ENCODE data around the gene MAP3K12. TPM values are rescaled to one million over a fixed set of nuclear protein-coding genes. Genes with fewer than 3 reads are reported as not detected.

The MAP3K12 gene
- total and polyA plus RNA-seq, 2 of the 13 experiments (the other 11 are each of a cell fraction or from before 2014, with no cell fraction given): 0.20 to 1.1 TPM

GRCh38 chr12:53501615-53502181 lies 2.4 kb upstream of the MAP3K12 start (continued):
- no peak for TF ChIP-seq ZNF496 (CRISPR knock-in tag; IDR thresholded peaks at IDR 0.05; ENCODE audit: insufficient replicate concordance)
- peak; percentile 1; the same call in 1 of the 2 replicates for TF ChIP-seq HNRNPL (IDR thresholded peaks at IDR 0.05; ENCODE audit: low read depth, low read length)
- TF ChIP-seq ZFP90 (CRISPR knock-in tag; IDR thresholded peaks at IDR 0.05; ENCODE audit: borderline replicate concordance): no peak
- no peak for TF ChIP-seq HMG20A (CRISPR knock-in tag; IDR thresholded peaks at IDR 0.05; ENCODE audit: borderline replicate concordance)
- no peak for TF ChIP-seq TAF15 (IDR thresholded peaks at IDR 0.05; ENCODE audit: low read depth, low read length, poor library complexity, severe bottlenecking)
- TF ChIP-seq FOXK2 (IDR thresholded peaks at IDR 0.05): no peak
- no peak for TF ChIP-seq ZNF503 (CRISPR knock-in tag; IDR thresholded peaks at IDR 0.05)
- TF ChIP-seq PCBP1 (IDR thresholded peaks at IDR 0.05; ENCODE audit: borderline replicate concordance, low read depth, low read length): no peak
- TF ChIP-seq SALL1 (CRISPR knock-in tag; IDR thresholded peaks at IDR 0.05): no peak
- no peak for TF ChIP-seq BCL6 (CRISPR knock-in tag; IDR thresholded peaks at IDR 0.05)
- TF ChIP-seq NFE2L2 (IDR thresholded peaks at IDR 0.05; ENCODE audit: low read length): no peak
- TF ChIP-seq TARDBP (CRISPR knock-in tag; IDR thresholded peaks at IDR 0.05): peak; percentile 13; the same call in 1 of the 2 replicates
- no peak for TF ChIP-seq ZNF143 (CRISPR knock-in tag; IDR thresholded peaks at IDR 0.05)
- no peak for TF ChIP-seq HMG20B (CRISPR knock-in tag; conservative IDR thresholded peaks at IDR 0.05)
- TF ChIP-seq IKZF4 (CRISPR knock-in tag; IDR thresholded peaks at IDR 0.05; ENCODE audit: borderline replicate concordance, low read depth, not compliant biosample characterization): no peak
- no peak for TF ChIP-seq HINFP (CRISPR knock-in tag; IDR thresholded peaks at IDR 0.05; ENCODE audit: low read depth)
- no peak for TF ChIP-seq FOXO1 (CRISPR knock-in tag; IDR thresholded peaks at IDR 0.05)
- TF ChIP-seq ZNF687 (CRISPR knock-in tag; IDR thresholded peaks at IDR 0.05): peak; percentile 85
- TF ChIP-seq ZNF235 (CRISPR knock-in tag; IDR thresholded peaks at IDR 0.05; ENCODE audit: borderline replicate concordance): no peak
- TF ChIP-seq NRL (CRISPR knock-in tag; IDR thresholded peaks at IDR 0.05; ENCODE audit: borderline replicate concordance): no peak
- TF ChIP-seq ZFP62 (CRISPR knock-in tag; IDR thresholded peaks at IDR 0.05): no peak
- TF ChIP-seq, protein P1, sequence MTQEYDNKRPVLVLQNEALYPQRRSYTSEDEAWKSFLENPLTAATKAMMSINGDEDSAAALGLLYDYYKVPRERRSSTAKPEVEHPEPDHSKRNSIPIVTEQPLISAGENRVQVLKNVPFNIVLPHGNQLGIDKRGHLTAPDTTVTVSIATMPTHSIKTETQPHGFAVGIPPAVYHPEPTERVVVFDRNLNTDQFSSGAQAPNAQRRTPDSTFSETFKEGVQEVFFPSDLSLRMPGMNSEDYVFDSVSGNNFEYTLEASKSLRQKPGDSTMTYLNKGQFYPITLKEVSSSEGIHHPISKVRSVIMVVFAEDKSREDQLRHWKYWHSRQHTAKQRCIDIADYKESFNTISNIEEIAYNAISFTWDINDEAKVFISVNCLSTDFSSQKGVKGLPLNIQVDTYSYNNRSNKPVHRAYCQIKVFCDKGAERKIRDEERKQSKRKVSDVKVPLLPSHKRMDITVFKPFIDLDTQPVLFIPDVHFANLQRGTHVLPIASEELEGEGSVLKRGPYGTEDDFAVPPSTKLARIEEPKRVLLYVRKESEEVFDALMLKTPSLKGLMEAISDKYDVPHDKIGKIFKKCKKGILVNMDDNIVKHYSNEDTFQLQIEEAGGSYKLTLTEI (CRISPR knock-in tag; conservative IDR thresholded peaks at IDR 0.05): no peak

Data from HepG2 (cell line).